Measurements from ENCODE around the gene THRSP. TPM values are rescaled to one million over a fixed set of nuclear protein-coding genes. Genes with fewer than 3 reads are reported as not detected.

Gene THRSP
- total and polyA plus RNA-seq, 2 of the 8 experiments (the other 6 are each of a cell fraction or from before 2014, with no cell fraction given), result 0.11 TPM; not detected in 1

- no peak overlapping the region for H3K14ac ChIP-seq (ENCODE audit: insufficient read length)
- no peak overlapping the region for H2BK120ac ChIP-seq (replicated peaks; ENCODE audit: low read depth, low read length)
- H4K20me1 ChIP-seq (replicated peaks in 1 of 2; ENCODE audit: control insufficient read depth in 1 of 2, insufficient read depth in 2 of 2, low read length in 2 of 2), result no peaks in the 10 kb centered on the region
- H3K79me2 ChIP-seq (ENCODE audit: control insufficient read depth in 1 of 2, insufficient read depth in 2 of 2, low read length in 2 of 2), result no peaks in the 10 kb centered on the region
- POLR2A ChIA-PET (ENCODE audit: partially characterized antibody), result interaction anchor here (1.2 kb wide), 1 partner anchor 50 kb away, joined by 3 read pairs; no protein-coding TSS in a partner anchor
- FAIRE-seq (no peak), DNase-seq (ENCODE audit: low read depth in 1 of 2, low spot score in 2 of 2) (no peak)
- H3K23me2 ChIP-seq (ENCODE audit: low read depth, low read length), result no peaks in the 10 kb centered on the region
- no peak overlapping the region for H3K27ac ChIP-seq (ENCODE audit: low read depth, low read length)
- no peak overlapping the region for H4K91ac ChIP-seq (replicated peaks; ENCODE audit: insufficient read length, low read length)
- H3K4ac ChIP-seq (replicated peaks; ENCODE audit: insufficient read length, low read depth, low read length), result no peak overlapping the region
- WGBS, 2 experiments (ENCODE audit: extremely low coverage in 1 of 2, insufficient coverage in 1 of 2, insufficient read length in 1 of 2, insufficient replicate concordance in 2 of 2, low coverage in 1 of 2, low lambda C conversion rate in 2 of 2, missing lambda C conversion rate in 1 of 2), result 83% methylated on average over 7 of the region's 7 CpGs; no CpG with 5 or more reads in 1 of the 2 experiments
- H3K4me2 ChIP-seq (ENCODE audit: insufficient read depth in 1 of 2, low read depth in 2 of 2, low read length in 2 of 2), result no peak overlapping the region
- H3K23ac ChIP-seq (ENCODE audit: insufficient read length), result no peak overlapping the region
- H2AK5ac ChIP-seq (ENCODE audit: low read depth, low read length), result no peak overlapping the region
- no peak overlapping the region for H3K4me3 ChIP-seq (ENCODE audit: extremely low read depth in 1 of 4, insufficient read depth in 2 of 4, low read depth in 3 of 4, low read length in 4 of 4)
- peaks cover 0 to 6% (median 0%) of the 10 kb centered on the region in 4 experiments; a peak in 1 of 7 replicates for H3K4me1 ChIP-seq (replicated peaks in 1 of 4; ENCODE audit: control insufficient read depth in 3 of 4, insufficient read depth in 4 of 4, low read length in 3 of 4)
- no peak overlapping the region; the same call in 1 of the 2 replicates for H3K18ac ChIP-seq (ENCODE audit: extremely low read depth, low read length)
- H3K9me3 ChIP-seq (ENCODE audit: insufficient read depth in 2 of 2, low read depth in 1 of 2, low read length in 1 of 2), result no peaks in the 10 kb centered on the region
- no peak overlapping the region for H2BK5ac ChIP-seq (ENCODE audit: low read depth, low read length)
- no peak overlapping the region for H3K9ac ChIP-seq (replicated peaks in 1 of 4; ENCODE audit: extremely low read depth in 1 of 4, low read depth in 3 of 4, low read length in 3 of 4)
- H2AFZ ChIP-seq (ENCODE audit: low read length), result peak overlapping the region; percentile 72
- H2BK15ac ChIP-seq (ENCODE audit: low read length), result no peak overlapping the region
- H3K36me3 ChIP-seq (ENCODE audit: control insufficient read depth in 2 of 4, insufficient read depth in 4 of 4, low read length in 3 of 4), result no peaks in the 10 kb centered on the region
- H3K27me3 ChIP-seq (replicated peaks in 1 of 4; ENCODE audit: control insufficient read depth in 3 of 4, extremely low read depth in 1 of 4, insufficient read depth in 3 of 4, low read length in 3 of 4), result no peaks in the 10 kb centered on the region
- no peak overlapping the region for H3K56ac ChIP-seq (replicated peaks; ENCODE audit: insufficient read length, low read depth, low read length)
- H4K8ac ChIP-seq (ENCODE audit: extremely low read depth, insufficient read depth, low read length), result no peak overlapping the region
- no peak overlapping the region for H4K5ac ChIP-seq (ENCODE audit: insufficient read length, low read depth, low read length)
- no peak for TF ChIP-seq CBX5 (IDR thresholded peaks at IDR 0.05; ENCODE audit: low read depth, low read length)
- no peak for TF ChIP-seq KDM4A (IDR thresholded peaks at IDR 0.05; ENCODE audit: low read depth, low read length, severe bottlenecking)
- TF ChIP-seq TBP (IDR thresholded peaks at IDR 0.05; ENCODE audit: low read depth, low read length), result no peak
- TF ChIP-seq RNF2 (IDR thresholded peaks at IDR 0.05; ENCODE audit: borderline replicate concordance, low read depth, low read length, missing control alignments, poor library complexity, severe bottlenecking), result no peak
- TF ChIP-seq USF2 (IDR thresholded peaks at IDR 0.05; ENCODE audit: low read length), result no peak
- no peak for TF ChIP-seq RFX5 (IDR thresholded peaks at IDR 0.05; ENCODE audit: borderline replicate concordance, low read depth, low read length)
- TF ChIP-seq PHF8 (conservative IDR thresholded peaks at IDR 0.05; ENCODE audit: low read depth, low read length), result no peak
- no peak for TF ChIP-seq SP4 (IDR thresholded peaks at IDR 0.05; ENCODE audit: low read length)
- no peak for TF ChIP-seq SIX5 (IDR thresholded peaks at IDR 0.05; ENCODE audit: low read depth, low read length)
- H2BK12ac ChIP-seq (ENCODE audit: low read depth, low read length), result no peak overlapping the region
- CTCF ChIA-PET (ENCODE audit: partially characterized antibody), result interaction anchor here (0.6 to 9.0 kb wide), 5 partner anchors 10 to 89 kb away, joined by 3 to 92 read pairs (median 3); no protein-coding TSS in a partner anchor
- no peaks in the 10 kb centered on the region for H3K79me1 ChIP-seq (ENCODE audit: low read depth, low read length)
- peak overlapping the region; percentile 21; the same call in 1 of the 2 replicates for H2BK20ac ChIP-seq (ENCODE audit: low read length)
Observed at GRCh38 chr11:78030429-78031325, 33.0 kb upstream of the THRSP start.
